T47D (cell line): ENCODE data around the gene INTS14.
"Not testable (repeated sequence)": the region's sequence is repeated elsewhere in the genome, so short reads cannot be mapped to it uniquely, and the experiment has no call there.

Source experiments
- DNase-seq, 2 experiments: peaks; one replicate each; pipeline versions ENCODE4 v3.0.0 to v3.0.0-alpha.2; 2011 to 2012; ENCODE audit warnings: low read depth in 1 of 2, low spot score in 1 of 2
- JUND ChIP-seq: IDR thresholded peaks from 2 replicates; pipeline ENCODE4 v1.6.1; 2012; ENCODE audit warnings: low read depth
- in situ Hi-C: cut with HindIII; loops from 2 replicates; pipeline ENCODE4 v1.10.0; 2016; ENCODE audit warnings: low sequenced_read_pairs, low pct_unique_long_range_greater_than_20kb

Gene INTS14

DNA sequence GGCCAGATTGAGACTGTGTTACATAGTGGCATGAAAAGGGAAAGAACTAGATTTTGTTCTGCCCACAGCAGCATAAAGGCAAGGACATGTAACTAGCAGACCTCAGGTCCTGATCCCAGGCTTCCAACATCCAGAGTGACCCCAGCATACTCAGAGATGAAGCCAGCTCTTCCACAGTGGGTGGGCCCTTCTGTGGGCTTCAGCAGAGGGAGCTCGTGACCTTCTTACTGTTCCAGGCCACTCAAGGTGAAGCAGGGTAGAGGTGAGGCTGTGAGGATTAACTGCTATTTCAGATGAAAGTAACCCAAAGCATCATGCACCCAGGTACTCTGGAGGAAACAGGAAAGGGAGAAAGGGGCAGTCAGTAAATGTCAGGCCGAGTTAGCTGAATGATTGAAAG lies 9.9 kb upstream of the INTS14 start:
- in situ Hi-C loops: no loop called here
- TF ChIP-seq JUND: no peak
- no peak for DNase-seq

DNA sequence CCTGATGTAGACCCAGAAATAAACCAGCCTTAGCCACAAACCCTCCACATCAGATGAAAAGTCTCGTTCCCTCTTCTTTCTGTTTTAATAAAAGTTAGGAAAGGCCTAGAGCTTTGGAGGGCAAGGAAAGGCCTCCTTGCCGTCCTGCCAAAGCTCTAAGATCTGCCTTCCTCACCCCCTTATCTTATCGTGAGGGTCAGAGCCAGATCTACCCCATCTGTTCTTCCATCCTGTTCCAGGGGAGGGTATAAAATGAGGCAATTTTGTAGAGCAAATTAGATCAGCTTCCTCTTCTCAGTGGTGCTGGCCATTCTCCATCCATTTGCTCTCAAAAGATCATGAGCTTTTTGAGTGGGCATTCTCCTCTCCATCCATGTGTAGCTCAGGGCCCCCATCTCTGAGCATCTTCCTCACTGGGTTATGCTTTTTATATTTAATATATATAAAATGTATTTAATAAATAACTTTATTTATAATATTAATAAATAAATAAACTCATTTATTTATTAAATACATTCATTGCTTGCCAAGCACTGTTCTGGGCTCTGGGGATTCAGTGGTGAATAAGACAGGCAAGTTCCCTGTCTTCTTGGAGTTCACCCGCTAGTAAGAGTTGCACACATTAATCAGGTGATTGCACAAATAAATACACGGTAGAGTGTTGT lies 8.8 kb upstream of the INTS14 start:
- in situ Hi-C loops: no loop called here
- no peak for DNase-seq
- no peak for TF ChIP-seq JUND

DNA sequence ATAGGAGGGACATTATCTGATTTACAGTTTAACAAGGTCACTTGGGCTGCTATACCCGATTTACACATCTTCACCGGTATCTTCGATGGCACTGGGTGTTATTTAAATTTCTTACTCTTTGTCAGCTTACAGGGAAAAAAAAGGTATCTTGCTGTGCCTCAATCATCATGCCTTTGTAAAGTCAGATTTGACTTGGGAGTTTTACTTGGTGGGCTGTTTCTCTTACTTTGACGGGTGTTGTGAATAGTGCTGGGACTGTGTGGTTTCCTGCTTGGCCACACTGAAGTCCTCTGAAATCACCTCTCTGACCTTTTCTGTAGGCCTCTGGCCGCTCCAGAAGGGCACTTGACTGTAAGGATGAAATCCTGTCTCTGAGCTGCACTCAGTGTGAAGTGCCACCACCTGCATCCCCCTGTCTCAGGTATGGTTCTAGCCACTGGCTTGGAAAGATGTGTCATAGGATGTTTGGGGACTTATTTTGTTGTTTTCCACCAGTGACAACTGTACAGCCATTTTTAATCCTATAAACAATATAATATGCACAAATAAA lies 7.7 kb upstream of the INTS14 start:
- TF ChIP-seq JUND: no peak
- in situ Hi-C loops: no loop called here
- DNase-seq: no peak

DNA sequence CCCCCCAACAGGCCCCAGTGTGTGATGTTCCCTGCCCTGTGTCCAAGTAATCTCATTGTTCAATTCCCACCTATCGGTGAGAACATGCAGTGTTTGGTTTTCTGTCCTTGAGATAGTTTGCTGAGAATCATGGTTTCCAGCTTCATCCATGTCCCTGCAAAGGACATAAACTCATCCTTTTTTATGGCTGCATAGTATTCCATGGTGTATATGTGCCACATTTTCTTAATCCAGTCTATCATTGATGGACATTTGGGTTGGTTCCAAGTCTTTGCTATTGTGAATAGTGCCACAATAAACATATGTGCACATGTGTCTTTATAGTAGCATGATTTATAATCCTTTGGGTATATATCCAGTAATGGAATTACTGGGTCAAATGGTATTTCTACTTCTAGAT lies 5.0 kb upstream of the INTS14 start:
- DNase-seq, in situ Hi-C loops: not testable (repeated sequence)

DNA sequence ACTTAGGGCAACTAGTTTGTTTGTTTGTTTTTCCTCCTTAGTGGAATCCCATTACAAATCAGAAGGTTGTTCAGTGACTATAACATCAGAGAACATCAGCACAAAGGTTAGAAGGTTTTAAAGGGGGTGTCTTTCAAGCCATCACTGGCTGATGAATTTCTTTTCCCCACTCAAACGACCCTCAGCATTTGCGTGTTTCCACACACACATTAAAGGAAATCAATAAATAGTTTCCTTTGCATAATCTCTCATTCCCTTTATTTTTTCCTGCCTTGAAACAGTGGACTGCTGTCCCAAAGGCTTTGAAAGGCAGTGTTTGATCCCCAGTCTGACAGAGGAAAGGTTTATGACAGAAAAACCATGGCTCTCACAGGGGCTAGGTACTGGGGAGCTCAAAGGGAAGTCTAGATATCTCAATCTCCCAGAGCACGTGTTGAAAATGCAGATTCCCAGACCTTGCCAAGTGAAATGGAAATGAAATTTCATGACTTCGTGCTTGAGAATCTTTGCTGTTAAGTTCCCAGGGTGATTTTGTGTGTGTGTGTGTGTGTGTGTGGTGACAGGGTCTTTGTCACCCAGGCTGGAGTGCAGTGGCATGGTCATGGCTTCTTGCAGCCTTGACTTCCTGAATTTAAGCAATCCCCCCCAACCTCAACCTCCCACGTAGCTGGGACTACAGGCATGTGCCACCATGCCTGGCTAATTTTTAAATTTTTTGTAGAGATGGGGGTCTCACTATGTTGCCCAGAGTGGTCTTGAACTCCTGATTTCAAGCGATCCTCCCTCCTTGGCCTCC lies 2.2 kb upstream of the INTS14 start:
- no peak for TF ChIP-seq JUND
- in situ Hi-C loops: no loop called here
- no peak for DNase-seq

DNA sequence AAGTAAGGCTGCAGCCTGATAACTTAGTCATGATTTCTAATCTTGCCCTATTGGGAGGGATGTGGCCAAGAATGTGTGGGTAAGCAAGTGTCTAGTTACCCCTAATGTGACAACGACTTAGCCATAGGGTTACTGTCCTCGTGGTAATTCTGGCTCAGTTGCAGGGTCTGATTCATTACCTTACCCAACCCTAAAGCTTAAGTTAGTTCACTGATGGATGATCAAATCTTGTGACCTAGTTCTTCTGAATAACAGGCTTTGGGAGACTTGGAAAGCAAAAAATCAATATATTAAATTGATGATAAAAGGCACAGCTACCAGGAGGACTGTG lies 1.6 kb upstream of the INTS14 start:
- no peak for TF ChIP-seq JUND
- in situ Hi-C loops: no loop called here
- no peak for DNase-seq

DNA sequence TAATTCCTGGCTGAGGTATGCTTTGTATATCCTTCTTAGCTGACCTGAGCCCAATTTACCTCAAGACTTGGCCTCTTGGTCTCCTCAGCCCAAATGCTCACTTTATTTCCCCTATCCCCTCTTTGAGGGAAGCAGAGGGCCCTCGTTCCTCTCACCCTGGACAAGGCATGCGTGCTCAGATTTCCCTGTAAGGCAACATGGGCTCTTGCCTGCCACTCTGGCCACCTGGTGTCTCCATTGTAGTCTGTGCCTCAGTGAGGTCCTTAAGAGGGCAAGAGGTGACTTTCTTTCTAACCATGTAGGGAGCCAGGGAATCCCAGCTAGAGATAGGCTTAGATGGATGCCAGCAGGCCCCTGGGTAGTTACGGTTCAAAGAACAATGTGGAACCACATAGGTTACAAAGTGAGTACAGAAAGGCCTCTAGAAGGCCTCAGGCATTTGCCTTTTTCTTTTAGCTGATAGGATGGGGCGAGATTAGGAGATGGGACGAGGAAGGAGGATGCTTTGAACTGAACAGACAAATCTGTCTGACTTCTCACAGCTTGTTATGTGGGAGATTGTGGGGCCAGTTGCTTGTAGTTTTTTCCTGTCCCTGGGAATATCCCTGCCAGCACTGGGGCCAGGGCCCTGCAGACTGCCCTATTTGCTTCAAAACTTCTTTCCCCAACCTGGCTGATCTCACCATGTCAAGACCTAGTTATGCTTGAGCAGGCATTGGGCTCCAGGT lies 1.1 kb upstream of the INTS14 start:
- DNase-seq: no peak
- no peak for TF ChIP-seq JUND
- in situ Hi-C loops: no loop called here

DNA sequence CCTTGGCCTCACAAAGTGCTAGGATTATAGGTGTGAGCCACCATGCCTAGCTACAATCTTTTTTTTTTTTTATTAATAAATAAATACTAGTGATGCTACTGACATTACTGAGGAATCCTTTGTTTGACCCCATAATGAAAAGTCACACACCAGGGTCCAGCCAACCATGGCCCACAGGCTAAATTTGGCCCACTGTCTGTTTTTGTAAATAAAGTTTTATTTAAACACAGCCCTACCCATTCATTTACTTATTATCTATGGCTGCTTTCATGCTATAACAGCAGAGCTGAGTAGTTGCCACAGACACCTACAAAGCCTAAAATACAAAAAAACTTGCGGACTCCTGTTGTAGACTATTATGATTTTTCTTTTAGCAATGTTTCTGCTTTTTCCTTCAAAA lies 7.4 kb downstream of the INTS14 start:
- no peak for TF ChIP-seq JUND
- DNase-seq: no peak
- in situ Hi-C loops: no loop called here

DNA sequence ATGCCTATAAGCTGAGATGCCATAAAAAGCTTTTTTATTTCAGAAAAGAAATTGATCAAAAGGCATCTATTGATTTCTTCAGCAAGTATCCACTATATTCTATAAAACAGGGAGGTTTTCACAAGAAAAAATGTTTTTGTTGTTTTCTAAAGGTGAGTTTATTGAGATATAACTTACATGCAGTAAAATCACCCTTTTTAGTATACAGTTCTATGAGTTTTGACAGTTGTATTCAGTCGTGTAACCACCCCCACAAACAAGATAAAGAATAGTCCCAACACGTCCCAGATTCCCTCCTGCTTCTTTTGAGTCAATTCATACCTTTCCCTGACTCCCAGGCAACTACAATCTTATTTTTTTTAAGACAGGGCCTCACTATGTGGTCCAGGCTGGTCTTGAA lies 7.8 kb downstream of the INTS14 start:
- no peak for TF ChIP-seq JUND
- in situ Hi-C loops: no loop called here
- no peak for DNase-seq

DNA sequence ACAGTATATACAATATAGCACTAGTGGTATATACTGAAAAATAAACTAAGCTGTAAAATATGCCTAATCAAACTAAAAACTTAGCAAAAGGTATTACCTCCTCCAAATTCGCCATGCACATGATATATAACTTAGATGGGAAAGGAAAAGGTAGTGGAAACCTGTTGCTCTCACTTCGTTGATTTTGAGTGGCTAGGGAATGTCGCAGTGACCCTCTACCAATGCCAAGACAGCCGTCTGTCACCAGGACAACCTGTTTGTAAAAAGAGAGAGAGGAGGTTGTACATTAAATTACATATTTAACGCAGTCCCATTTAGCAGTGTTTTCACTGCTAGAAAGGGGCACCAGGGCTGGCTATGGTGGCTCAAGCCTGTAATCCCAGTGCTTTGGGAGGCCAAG lies 11.3 kb downstream of the INTS14 start:
- no peak for TF ChIP-seq JUND
- in situ Hi-C loops: no loop called here
- peak in 1 of 2 experiments; percentile 43 for DNase-seq

DNA sequence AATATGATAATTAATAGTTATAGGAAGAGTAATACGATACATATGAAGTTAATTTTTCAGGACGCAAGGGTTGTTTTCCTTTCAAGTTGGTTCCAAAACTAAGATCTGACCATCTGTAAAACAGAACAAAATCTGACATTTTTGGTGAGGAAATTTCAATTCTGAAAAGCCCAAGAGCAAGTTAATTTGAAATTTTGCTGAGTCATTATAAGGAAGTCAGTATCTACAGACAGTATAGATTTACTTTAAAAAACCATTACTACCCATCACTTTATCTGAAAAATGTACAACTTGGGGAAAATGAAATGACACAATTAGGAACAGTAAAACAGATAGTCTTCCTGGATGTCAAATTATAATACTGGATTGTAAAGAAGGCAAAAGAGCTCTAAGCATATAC lies 12.5 kb downstream of the INTS14 start:
- no peak for TF ChIP-seq JUND
- DNase-seq: no peak
- in situ Hi-C loops: no loop called here

DNA sequence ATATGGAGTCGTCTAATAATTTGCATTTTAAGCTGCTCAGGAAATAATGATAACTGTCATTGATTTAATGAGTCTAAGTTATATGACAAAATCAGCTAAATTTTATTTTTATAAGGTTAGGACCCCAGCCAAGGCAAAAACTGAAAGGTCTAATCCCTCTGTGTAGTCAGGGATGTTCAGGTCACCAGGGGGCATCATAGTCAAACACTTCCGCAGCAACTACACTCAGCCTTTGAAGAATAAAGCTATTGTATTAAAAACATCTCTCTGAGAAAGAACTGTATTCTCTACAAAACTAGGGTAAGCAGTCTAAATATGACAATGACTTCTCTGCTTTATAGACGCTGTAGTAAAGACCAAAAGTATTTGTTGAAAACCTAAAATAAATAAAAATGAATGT lies 15.0 kb downstream of the INTS14 start:
- in situ Hi-C loops: no loop called here
- no peak for TF ChIP-seq JUND

DNA sequence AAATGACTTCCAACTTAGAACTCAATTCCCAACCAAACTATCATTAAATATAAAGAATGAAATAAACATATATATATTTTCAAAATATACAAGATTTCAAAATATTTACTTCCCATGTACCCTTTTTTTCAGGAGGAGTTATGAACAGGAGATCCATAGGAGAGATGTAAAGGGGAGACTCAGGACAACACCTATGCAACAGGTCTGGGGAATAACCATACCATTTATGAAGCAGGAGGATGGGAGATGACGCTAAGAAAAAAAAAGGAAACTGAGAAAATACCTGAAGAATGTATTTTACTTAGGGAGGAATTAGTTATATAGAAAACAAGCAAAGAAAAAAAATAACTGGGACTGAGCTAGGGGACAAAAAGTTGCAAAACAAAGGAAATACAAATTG lies 23.8 kb downstream of the INTS14 start:
- no peak for DNase-seq
- in situ Hi-C loops: no loop called here
- TF ChIP-seq JUND: no peak

More for the DNA sequence above, 15.0 kb downstream of the INTS14 start:
- DNase-seq: no peak
